HUES6 (cell line): Measurements from ENCODE around the gene GLG1.

Experiments
- H3K27ac ChIP-seq: 2 replicates; pipeline ENCODE4 v1.7.0; 2013; ENCODE audit warnings: low read depth, mild to moderate bottlenecking, low read length, inconsistent platforms
- H3K27me3 ChIP-seq: 2 replicates; pipeline ENCODE4 v1.6.1; 2013; ENCODE audit warnings: low read length; ENCODE audit not compliant: control insufficient read depth, insufficient read depth
- H3K36me3 ChIP-seq: 2 replicates; pipeline ENCODE4 v1.6.1; 2013; ENCODE audit warnings: low read length; ENCODE audit not compliant: control insufficient read depth, insufficient read depth
- H3K4me1 ChIP-seq: 2 replicates; pipeline ENCODE4 v1.6.1; 2013; ENCODE audit warnings: low read length; ENCODE audit not compliant: control insufficient read depth, insufficient read depth
- H3K4me3 ChIP-seq: 2 replicates; pipeline ENCODE4 v1.5.1; 2013; ENCODE audit warnings: low read depth, low read length
- H3K9ac ChIP-seq: one replicate; pipeline ENCODE4 v1.6.1; 2013; ENCODE audit warnings: mild to moderate bottlenecking, low read length
- H3K9me3 ChIP-seq: 2 replicates; pipeline ENCODE4 v1.6.1; 2013; ENCODE audit warnings: low read depth, low read length; ENCODE audit not compliant: control insufficient read depth, insufficient read depth

GLG1 gene

GRCh38 chr16:74469946-74470478 lies 136.9 kb downstream of the GLG1 start:
- H3K4me3 ChIP-seq: no peak overlapping the region
- peaks cover 93% of the 10 kb centered on the region for H3K36me3 ChIP-seq
- no peaks in the 10 kb centered on the region for H3K27me3 ChIP-seq
- H3K9ac ChIP-seq: no peak overlapping the region
- H3K9me3 ChIP-seq: no peaks in the 10 kb centered on the region
- no peaks in the 10 kb centered on the region for H3K4me1 ChIP-seq
- H3K27ac ChIP-seq: no peak overlapping the region

- no peak overlapping the region for H3K9ac ChIP-seq
- H3K27ac ChIP-seq: no peak overlapping the region
- peaks cover 93% of the 10 kb centered on the region for H3K36me3 ChIP-seq
- no peaks in the 10 kb centered on the region for H3K4me1 ChIP-seq
- H3K9me3 ChIP-seq: no peaks in the 10 kb centered on the region
- no peak overlapping the region for H3K4me3 ChIP-seq
- no peaks in the 10 kb centered on the region for H3K27me3 ChIP-seq
These were observed 137.9 kb downstream of the GLG1 start for GRCh38 chr16:74468807-74469525.

GRCh38 chr16:74466872-74467271 lies 140.0 kb downstream of the GLG1 start:
- Histone ChIP-seq H3K27ac (no peak overlapping the region), H3K9me3 (no peaks in the 10 kb centered on the region), H3K36me3 (peaks cover 97% of the 10 kb centered on the region), H3K4me1 (no peaks in the 10 kb centered on the region), H3K4me3 (no peak overlapping the region), H3K27me3 (no peaks in the 10 kb centered on the region), H3K9ac (no peak overlapping the region)

- peaks cover 93% of the 10 kb centered on the region for H3K36me3 ChIP-seq
- no peak overlapping the region for H3K27ac ChIP-seq
- H3K9me3 ChIP-seq: no peaks in the 10 kb centered on the region
- H3K4me3 ChIP-seq: no peak overlapping the region
- no peaks in the 10 kb centered on the region for H3K4me1 ChIP-seq
- H3K27me3 ChIP-seq: no peaks in the 10 kb centered on the region
- no peak overlapping the region for H3K9ac ChIP-seq
These were observed 140.8 kb downstream of the GLG1 start for GRCh38 chr16:74465851-74466685.

- no peaks in the 10 kb centered on the region for H3K27me3 ChIP-seq
- no peaks in the 10 kb centered on the region for H3K9me3 ChIP-seq
- H3K27ac ChIP-seq: no peak overlapping the region
- peaks cover 94% of the 10 kb centered on the region for H3K36me3 ChIP-seq
- no peak overlapping the region for H3K4me3 ChIP-seq
- H3K4me1 ChIP-seq: no peaks in the 10 kb centered on the region
- no peak overlapping the region for H3K9ac ChIP-seq
These were observed 141.6 kb downstream of the GLG1 start for GRCh38 chr16:74465281-74465680.

- no peak overlapping the region for H3K4me3 ChIP-seq
- H3K9ac ChIP-seq: no peak overlapping the region
- H3K27ac ChIP-seq: no peak overlapping the region
- no peaks in the 10 kb centered on the region for H3K27me3 ChIP-seq
- H3K9me3 ChIP-seq: no peaks in the 10 kb centered on the region
- H3K4me1 ChIP-seq: no peaks in the 10 kb centered on the region
- H3K36me3 ChIP-seq: peaks cover 92% of the 10 kb centered on the region
These were observed 143.0 kb downstream of the GLG1 start for GRCh38 chr16:74463888-74464287.

GRCh38 chr16:74462361-74462760 lies 144.6 kb downstream of the GLG1 start:
- Histone ChIP-seq H3K27ac (no peak overlapping the region), H3K9ac (no peak overlapping the region), H3K27me3 (no peaks in the 10 kb centered on the region), H3K4me1 (no peaks in the 10 kb centered on the region), H3K4me3 (no peak overlapping the region), H3K9me3 (no peaks in the 10 kb centered on the region), H3K36me3 (peaks cover 93% of the 10 kb centered on the region)

GRCh38 chr16:74461826-74462225 lies 145.1 kb downstream of the GLG1 start:
- Histone ChIP-seq H3K27me3 (no peaks in the 10 kb centered on the region), H3K27ac (no peak overlapping the region), H3K4me1 (no peaks in the 10 kb centered on the region), H3K36me3 (peaks cover 93% of the 10 kb centered on the region), H3K9ac (no peak overlapping the region), H3K9me3 (no peaks in the 10 kb centered on the region), H3K4me3 (no peak overlapping the region)

- no peaks in the 10 kb centered on the region for H3K27me3 ChIP-seq
- H3K9ac ChIP-seq: no peak overlapping the region
- H3K36me3 ChIP-seq: peaks cover 93% of the 10 kb centered on the region
- H3K27ac ChIP-seq: no peak overlapping the region
- H3K9me3 ChIP-seq: no peaks in the 10 kb centered on the region
- H3K4me1 ChIP-seq: no peaks in the 10 kb centered on the region
- H3K4me3 ChIP-seq: no peak overlapping the region
These were observed 146.4 kb downstream of the GLG1 start for GRCh38 chr16:74460542-74460941.

- no peak overlapping the region for H3K27ac ChIP-seq
- H3K9me3 ChIP-seq: no peaks in the 10 kb centered on the region
These were observed 150.7 kb downstream of the GLG1 start for GRCh38 chr16:74456290-74456625.

GRCh38 chr16:74455619-74456289 lies 151.2 kb downstream of the GLG1 start:
- H3K36me3 ChIP-seq: peaks cover 90% of the 10 kb centered on the region
- no peak overlapping the region for H3K4me3 ChIP-seq
- no peaks in the 10 kb centered on the region for H3K27me3 ChIP-seq
- H3K4me1 ChIP-seq: no peaks in the 10 kb centered on the region
- H3K9ac ChIP-seq: no peak overlapping the region
- no peaks in the 10 kb centered on the region for H3K9me3 ChIP-seq
- no peak overlapping the region for H3K27ac ChIP-seq

More at GRCh38 chr16:74456290-74456625, 150.7 kb downstream of the GLG1 start:
- H3K4me1 ChIP-seq: no peaks in the 10 kb centered on the region
- peaks cover 88% of the 10 kb centered on the region for H3K36me3 ChIP-seq
- no peaks in the 10 kb centered on the region for H3K27me3 ChIP-seq
- H3K4me3 ChIP-seq: no peak overlapping the region
- no peak overlapping the region for H3K9ac ChIP-seq
